SK-N-SH (cell line): ENCODE results near the gene CACNG3. TPM values are rescaled to one million over a fixed set of nuclear protein-coding genes. Genes with fewer than 3 reads are reported as not detected.

ENCODE experiments used
- CTCF ChIA-PET: fragments of 300-600, 350-600 bp; formaldehyde crosslinking; extraction: SDS; loops from one replicate; lab custom pipeline; 2021; lab: Yijun Ruan, JAX
- POLR2A ChIA-PET: fragments of 350-600 bp; sonication (Branson Sonifier 250); formaldehyde crosslinking; extraction: SDS; loops from one replicate; lab custom pipeline; 2020; ENCODE audit warnings: antibody characterized with exemption, inconsistent platforms; lab: Yijun Ruan, JAX
- DNase-seq: peaks from one replicate; pipeline ENCODE4 v3.0.0; 2012
- H2AFZ ChIP-seq: fragments of 200-600 bp; sonication (generic); 2 replicates; pipeline ENCODE4 v1.8.1; 2016; ENCODE audit warnings: antibody characterized with exemption, mild to moderate bottlenecking, low read depth
- H3F3A ChIP-seq: fragments of 200-600 bp; sonication (generic); replicated peaks from 2 replicates; pipeline ENCODE3; 2016; ENCODE audit warnings: antibody characterized with exemption, mild to moderate bottlenecking; ENCODE audit not compliant: insufficient read depth
- H3K27ac ChIP-seq, 2 experiments: fragments of 200-500 bp in 1 of 2; fragments of 200-600 bp in 1 of 2; sonication (Bioruptor generic) in 1 of 2; sonication (generic), shearing (Covaris generic) in 1 of 2; 2 replicates each; pipeline versions ENCODE4 v1.5.1 to v1.6.1; 2014 to 2016; ENCODE audit warnings: low read depth in 2 of 2, inconsistent platforms in 1 of 2, low read length in 1 of 2, mild to moderate bottlenecking in 1 of 2, mixed read lengths in 1 of 2
- H3K27me3 ChIP-seq: fragments of 200-600 bp; sonication (generic), shearing (Covaris generic); 2 replicates; pipeline ENCODE4 v1.6.1; 2016; ENCODE audit warnings: mixed run types; ENCODE audit not compliant: insufficient read depth
- H3K36me3 ChIP-seq, 2 experiments: fragments of 200-500 bp in 1 of 2; fragments of 200-600 bp in 1 of 2; sonication (Bioruptor generic) in 1 of 2; sonication (generic) in 1 of 2; replicated peaks in 1 of 2; 2 replicates each; pipeline versions ENCODE3 to v1.5.1; 2014 to 2016; ENCODE audit warnings: low read length in 1 of 2, mild to moderate bottlenecking in 1 of 2; ENCODE audit not compliant: insufficient read depth in 2 of 2, control insufficient read depth in 1 of 2
- H3K4me1 ChIP-seq, 2 experiments: fragments of 200-500 bp in 1 of 2; fragments of 200-600 bp in 1 of 2; sonication (Bioruptor generic) in 1 of 2; sonication (generic), shearing (Covaris generic) in 1 of 2; 2 replicates each; pipeline versions ENCODE4 v1.5.1 to v1.6.1; 2014 to 2016; ENCODE audit warnings: low read depth in 1 of 2, low read length in 1 of 2, mixed run types in 1 of 2; ENCODE audit not compliant: insufficient read depth in 2 of 2, control insufficient read depth in 1 of 2
- H3K4me2 ChIP-seq: fragments of 200-600 bp; sonication (generic), shearing (Covaris generic); 2 replicates; pipeline ENCODE4 v1.6.1; 2017; ENCODE audit warnings: mixed run types
- H3K4me3 ChIP-seq, 2 experiments: fragments of 200-500 bp in 1 of 2; fragments of 200-600 bp in 1 of 2; sonication (Bioruptor generic) in 1 of 2; sonication (generic), shearing (Covaris generic) in 1 of 2; 2 replicates each; pipeline versions ENCODE4 v1.5.1 to v1.8.1; 2014 to 2016; ENCODE audit warnings: low read depth in 2 of 2, inconsistent platforms in 1 of 2, low read length in 1 of 2, mild to moderate bottlenecking in 1 of 2, mixed read lengths in 1 of 2, moderate library complexity in 1 of 2
- H3K79me2 ChIP-seq: fragments of 200-600 bp; sonication (generic); 2 replicates; pipeline ENCODE4 v1.8.1; 2017; ENCODE audit warnings: mild to moderate bottlenecking; ENCODE audit not compliant: insufficient read depth
- H3K9ac ChIP-seq: fragments of 200-600 bp; sonication (generic); 2 replicates; pipeline ENCODE4 v1.6.1; 2017; ENCODE audit warnings: mixed run types
- H3K9me2 ChIP-seq: fragments of 200-600 bp; sonication (generic); 2 replicates; pipeline ENCODE4 v1.6.1; 2017; ENCODE audit warnings: mixed run types
- H3K9me3 ChIP-seq: fragments of 200-600 bp; sonication (generic); 2 replicates; pipeline ENCODE4 v1.6.1; 2017; ENCODE audit warnings: mixed run types, mild to moderate bottlenecking, moderate library complexity
- H4K20me1 ChIP-seq: fragments of 200-600 bp; sonication (generic); 2 replicates; pipeline ENCODE4 v1.6.1; 2017; ENCODE audit warnings: mild to moderate bottlenecking, mixed run types; ENCODE audit not compliant: insufficient read depth
- CHD2 ChIP-seq: fragments of 150-350 bp; IDR thresholded peaks from 2 replicates; pipeline ENCODE4 v1.6.1; 2018; ENCODE audit warnings: low read length; ENCODE audit not compliant: partially characterized antibody
- EP300 ChIP-seq, 2 experiments: IDR thresholded peaks; 2 replicates each; pipeline versions ENCODE4 v1.4.0 to v1.6.1; 2012; ENCODE audit warnings: borderline replicate concordance in 1 of 2, low read depth in 1 of 2, low read length in 1 of 2
- EZH2phosphoT487 ChIP-seq: fragments of 200-600 bp; sonication (generic); IDR thresholded peaks from 2 replicates; pipeline ENCODE4 v1.6.1; 2017; ENCODE audit warnings: low read depth, mixed run types, mild to moderate bottlenecking, antibody characterized with exemption, moderate library complexity, borderline replicate concordance
- FOXM1 ChIP-seq: IDR thresholded peaks from 2 replicates; pipeline ENCODE4 v1.4.0; 2012; ENCODE audit warnings: low read depth, mild to moderate bottlenecking
- GABPA ChIP-seq: IDR thresholded peaks from 2 replicates; pipeline ENCODE4 v1.4.0; 2012; ENCODE audit warnings: low read depth, mild to moderate bottlenecking
- GATA2 ChIP-seq: sonication (generic); formaldehyde crosslinking; IDR thresholded peaks from 2 replicates; pipeline ENCODE4 v1.5.0; 2020; ENCODE audit warnings: mild to moderate bottlenecking, missing genetic modification reagents
- JUND ChIP-seq: IDR thresholded peaks from 2 replicates; pipeline ENCODE4 v1.4.0; 2012
- MAX ChIP-seq: IDR thresholded peaks from 2 replicates; pipeline ENCODE4 v1.4.0; 2012; ENCODE audit warnings: low read depth
- MEF2A ChIP-seq: IDR thresholded peaks from 2 replicates; pipeline ENCODE4 v1.4.0; 2012; ENCODE audit warnings: low read depth, borderline replicate concordance
- RAD21 ChIP-seq: IDR thresholded peaks from 2 replicates; pipeline ENCODE4 v1.6.1; 2012; ENCODE audit warnings: mild to moderate bottlenecking, low read length
- RFX5 ChIP-seq: IDR thresholded peaks from 2 replicates; pipeline ENCODE4 v1.6.1; 2012; ENCODE audit warnings: mild to moderate bottlenecking, improper control_type of control experiment, low read length
- SIN3A ChIP-seq: IDR thresholded peaks from 2 replicates; pipeline ENCODE4 v1.6.1; 2012; ENCODE audit warnings: low read depth, mild to moderate bottlenecking, low read length, moderate library complexity, borderline replicate concordance
- TCF12 ChIP-seq: IDR thresholded peaks from 2 replicates; pipeline ENCODE4 v1.4.0; 2012
- TEAD4 ChIP-seq: IDR thresholded peaks from 2 replicates; pipeline ENCODE4 v1.4.0; 2012; ENCODE audit warnings: mild to moderate bottlenecking, borderline replicate concordance; ENCODE audit not compliant: insufficient read depth
- WGBS: methylation state at CpG from one replicate; pipeline ENCODE4 v1.1.6; 2017; ENCODE audit warnings: low lambda C conversion rate; 5-methylcytosine and 5-hydroxymethylcytosine counted together
- polyA plus RNA-seq, 3 experiments: library from polyadenylated mRNA; depleted of rRNA; stranded (reverse); fragments of >200 nt; gene quantifications; 2 replicates each; pipeline ENCODE4 v1.2.3, GENCODE V29; 2012
- TF ChIP-seq, protein P1 (sequence below): IDR thresholded peaks from 2 replicates; pipeline ENCODE4 v1.6.1; 2012; ENCODE audit warnings: mild to moderate bottlenecking, low read depth, low read length, moderate library complexity

CACNG3 gene
- polyA plus RNA-seq, 1 of the 3 experiments (the other 2 are of a cell fraction), result not detected

- no peaks in the 10 kb centered on the region for H3K79me2 ChIP-seq
- ChIA-PET CTCF (no interaction called here), POLR2A (no interaction called here)
- no peak overlapping the region for H2AFZ ChIP-seq
- no peaks in the 10 kb centered on the region for H4K20me1 ChIP-seq
- no peaks in the 10 kb centered on the region for H3K4me1 ChIP-seq
- no peak for TF ChIP-seq MEF2A
- no peak for TF ChIP-seq EP300 (IDR thresholded peaks at IDR 0.05; ENCODE audit: borderline replicate concordance in 1 of 2, low read depth in 1 of 2, low read length in 1 of 2)
- no peak for TF ChIP-seq CHD2
- no peak for TF ChIP-seq JUND
- TF ChIP-seq SIN3A, result no peak
- no peak for TF ChIP-seq FOXM1
- no peak for TF ChIP-seq MAX
- no peak for TF ChIP-seq TEAD4
- no peak for TF ChIP-seq RFX5
- no peaks in the 10 kb centered on the region for H3K36me3 ChIP-seq
- no peak overlapping the region for H3K4me2 ChIP-seq
- H3K9me2 ChIP-seq, result no peaks in the 10 kb centered on the region
- H3K4me3 ChIP-seq, result no peak overlapping the region
- H3K27me3 ChIP-seq, result no peaks in the 10 kb centered on the region
- no peaks in the 10 kb centered on the region for H3K9me3 ChIP-seq
- no peaks in the 10 kb centered on the region for H3F3A ChIP-seq
- H3K27ac ChIP-seq, result no peak overlapping the region
- 0% methylated on average over 2 of the region's 2 CpGs for WGBS
- DNase-seq, result no peak
- no peak overlapping the region for H3K9ac ChIP-seq
Observed at GRCh38 chr16:24378999-24379398, 122.9 kb downstream of the CACNG3 start.

DNA sequence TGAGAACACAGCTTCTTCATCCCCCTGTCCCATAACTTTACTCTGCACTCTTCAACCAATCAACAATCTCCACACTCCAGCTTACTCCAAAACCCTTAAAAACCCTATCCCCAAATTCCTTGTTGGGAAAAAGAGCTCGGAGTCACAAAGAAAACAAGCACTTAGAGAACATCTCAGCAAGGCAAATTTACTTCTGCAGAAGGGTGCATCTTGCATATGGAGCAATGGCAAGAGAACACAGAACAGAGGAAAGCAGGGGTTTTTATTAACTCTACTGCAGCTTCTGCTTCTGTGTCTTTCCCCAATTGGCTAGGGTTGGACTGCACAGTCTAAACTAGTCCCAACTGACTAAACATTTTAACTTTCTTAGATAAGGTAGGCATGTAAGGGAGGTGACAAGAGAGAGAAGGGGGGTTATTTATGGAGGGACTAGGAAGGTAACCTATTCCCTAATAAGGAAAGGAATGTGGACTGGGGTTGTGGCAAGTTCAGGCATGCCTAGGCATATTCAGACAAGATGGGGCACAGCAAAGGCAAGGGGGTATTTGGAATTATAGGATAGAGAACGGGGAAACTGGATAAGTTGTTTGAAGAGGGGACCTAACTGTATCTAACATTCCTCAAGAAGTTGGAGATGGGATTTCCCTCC lies 125.5 kb downstream of the CACNG3 start:
- no peaks in the 10 kb centered on the region for H3K36me3 ChIP-seq
- WGBS, result 0% methylated on average over 2 of the region's 2 CpGs
- H3K4me3 ChIP-seq, result no peak overlapping the region
- no peak for TF ChIP-seq TEAD4
- TF ChIP-seq, protein P1, sequence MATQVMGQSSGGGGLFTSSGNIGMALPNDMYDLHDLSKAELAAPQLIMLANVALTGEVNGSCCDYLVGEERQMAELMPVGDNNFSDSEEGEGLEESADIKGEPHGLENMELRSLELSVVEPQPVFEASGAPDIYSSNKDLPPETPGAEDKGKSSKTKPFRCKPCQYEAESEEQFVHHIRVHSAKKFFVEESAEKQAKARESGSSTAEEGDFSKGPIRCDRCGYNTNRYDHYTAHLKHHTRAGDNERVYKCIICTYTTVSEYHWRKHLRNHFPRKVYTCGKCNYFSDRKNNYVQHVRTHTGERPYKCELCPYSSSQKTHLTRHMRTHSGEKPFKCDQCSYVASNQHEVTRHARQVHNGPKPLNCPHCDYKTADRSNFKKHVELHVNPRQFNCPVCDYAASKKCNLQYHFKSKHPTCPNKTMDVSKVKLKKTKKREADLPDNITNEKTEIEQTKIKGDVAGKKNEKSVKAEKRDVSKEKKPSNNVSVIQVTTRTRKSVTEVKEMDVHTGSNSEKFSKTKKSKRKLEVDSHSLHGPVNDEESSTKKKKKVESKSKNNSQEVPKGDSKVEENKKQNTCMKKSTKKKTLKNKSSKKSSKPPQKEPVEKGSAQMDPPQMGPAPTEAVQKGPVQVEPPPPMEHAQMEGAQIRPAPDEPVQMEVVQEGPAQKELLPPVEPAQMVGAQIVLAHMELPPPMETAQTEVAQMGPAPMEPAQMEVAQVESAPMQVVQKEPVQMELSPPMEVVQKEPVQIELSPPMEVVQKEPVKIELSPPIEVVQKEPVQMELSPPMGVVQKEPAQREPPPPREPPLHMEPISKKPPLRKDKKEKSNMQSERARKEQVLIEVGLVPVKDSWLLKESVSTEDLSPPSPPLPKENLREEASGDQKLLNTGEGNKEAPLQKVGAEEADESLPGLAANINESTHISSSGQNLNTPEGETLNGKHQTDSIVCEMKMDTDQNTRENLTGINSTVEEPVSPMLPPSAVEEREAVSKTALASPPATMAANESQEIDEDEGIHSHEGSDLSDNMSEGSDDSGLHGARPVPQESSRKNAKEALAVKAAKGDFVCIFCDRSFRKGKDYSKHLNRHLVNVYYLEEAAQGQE, result no peak
- no peak for TF ChIP-seq TCF12
- TF ChIP-seq GATA2 (CRISPR knock-in tag), result no peak
- TF ChIP-seq GABPA, result no peak
- no peak for TF ChIP-seq CHD2
- no peak for TF ChIP-seq RAD21
- TF ChIP-seq EZH2phosphoT487, result no peak
- no peak for TF ChIP-seq RFX5
- CTCF ChIA-PET, result interaction anchor here (1.4 kb wide), 1 partner anchor 123 kb away, joined by 3 read pairs; no protein-coding TSS in a partner anchor
- POLR2A ChIA-PET, result no interaction called here
- no peaks in the 10 kb centered on the region for H3K79me2 ChIP-seq
- H3K27me3 ChIP-seq, result no peaks in the 10 kb centered on the region
- DNase-seq, result no peak
- H3K4me2 ChIP-seq, result no peak overlapping the region
- no peaks in the 10 kb centered on the region for H4K20me1 ChIP-seq
- H3K9me3 ChIP-seq, result no peaks in the 10 kb centered on the region
- H3K4me1 ChIP-seq, result no peaks in the 10 kb centered on the region
- no peak overlapping the region for H2AFZ ChIP-seq
- no peak overlapping the region for H3K27ac ChIP-seq
- no peak overlapping the region for H3K9ac ChIP-seq
- no peaks in the 10 kb centered on the region for H3F3A ChIP-seq
- H3K9me2 ChIP-seq, result no peaks in the 10 kb centered on the region
